Heart left ventricle (tissue), 16 donors: ENCODE measurements around the gene RIOX2. TPM values are rescaled to one million over a fixed set of nuclear protein-coding genes. Genes with fewer than 3 reads are reported as not detected.
A peak's percentile ranks its signal among the peaks of the same experiment; 100 is the strongest.

ENCODE experiments used
- ATAC-seq, 4 donors: fragments of 200-7000 bp; cut with Tn5 transposase; one replicate each; pipeline ENCODE4 v1.9.1; 2020 to 2022; ENCODE audit warnings: moderate library complexity in 4 of 4, mild to moderate bottlenecking in 3 of 4, moderate number of reproducible peaks in 1 of 4
- DNase-seq, 5 donors: peaks; one replicate each; pipeline ENCODE4 v3.0.0-alpha.2; 2020
- H3K27ac ChIP-seq, 12 donors: fragments of 200-600 bp; sonication (generic) in 4 of 12; one replicate each; pipeline versions ENCODE4 v1.5.0 to v1.8.0; 2016 to 2022; ENCODE audit warnings: mild to moderate bottlenecking in 2 of 12
- H3K27me3 ChIP-seq, 9 donors: fragments of 200-600 bp; sonication (generic) in 2 of 9; one replicate each; pipeline versions ENCODE4 v1.5.1 to v1.8.0; 2016 to 2022; ENCODE audit warnings: mild to moderate bottlenecking in 3 of 9
- H3K36me3 ChIP-seq, 9 donors: fragments of 200-600 bp; sonication (generic) in 2 of 9; one replicate each; pipeline versions ENCODE4 v1.5.0 to v1.8.0; 2018 to 2022; ENCODE audit warnings: mild to moderate bottlenecking in 2 of 9
- H3K4me1 ChIP-seq, 12 donors: fragments of 200-600 bp; sonication (generic) in 4 of 12; one replicate each; pipeline versions ENCODE4 v1.5.0 to v1.8.0; 2016 to 2022; ENCODE audit warnings: mild to moderate bottlenecking in 3 of 12
- H3K4me3 ChIP-seq, 12 donors: fragments of 200-600 bp; sonication (generic) in 4 of 12; one replicate each; pipeline versions ENCODE4 v1.5.0 to v1.8.0; 2017 to 2022; ENCODE audit warnings: mild to moderate bottlenecking in 9 of 12, moderate library complexity in 4 of 12
- H3K9me3 ChIP-seq, 12 donors: fragments of 200-600 bp; sonication (generic) in 4 of 12; one replicate each; pipeline versions ENCODE4 v1.5.0 to v1.8.0; 2016 to 2022; ENCODE audit warnings: mild to moderate bottlenecking in 1 of 12
- CTCF ChIP-seq, 12 donors: fragments of 200-600 bp; sonication (generic) in 4 of 12; IDR thresholded peaks; one replicate each; pipeline versions ENCODE4 v1.5.0 to v1.8.0; 2018 to 2022; ENCODE audit warnings: antibody characterized with exemption in 12 of 12, mild to moderate bottlenecking in 5 of 12
- POLR2A ChIP-seq, 2 donors: fragments of 450-650 bp; IDR thresholded peaks; one replicate each; pipeline ENCODE4 v1.6.1; 2017; ENCODE audit warnings: antibody characterized with exemption in 2 of 2, mild to moderate bottlenecking in 2 of 2, moderate library complexity in 2 of 2
- WGBS, 4 donors: extraction: QIAGEN DNeasy Blood & Tissue Kit in 2 of 4; methylation state at CpG; one replicate each; pipeline versions ENCODE4 v1.1.5 to v1.1.7; 2013 to 2018; 5-methylcytosine and 5-hydroxymethylcytosine counted together
- intact Hi-C, 10 donors: fragments of 100-400 bp; cut with DNase I; formaldehyde crosslinking; loops; one replicate each; pipeline versions ENCODE4 v1.11.1 to v1.14.2; 2022
- long read RNA-seq, 3 donors: library from polyadenylated mRNA; unstranded; transcript quantifications; one replicate each; pipeline ENCODE4 v2.0.0, GENCODE V29; 2020 to 2021
- polyA plus RNA-seq, 2 donors: library from polyadenylated mRNA; stranded (reverse); fragments of 200-250 nt; gene quantifications; one replicate each; pipeline ENCODE4 v1.2.3, GENCODE V29; 2013
- total RNA-seq, 9 donors: library from RNA; depleted of rRNA in 2 of 9; stranded (reverse); fragments of >200 nt in 2 of 9; fragmentation: NEBNext Ultra II Directional in 3 of 9; extraction: Animal tissue kit (Norgen Biotek cat#: 25700) in 3 of 9; gene quantifications; one replicate each; pipeline versions ENCODE4 v1.1.0 to v1.2.4, GENCODE V29; 2016 to 2023
- donor health status: ischemic (EF 13 %, LVEDD 7.1; RV severe dilation, severe dysfunction).
- donor health status: healthy with polysubstance abuse.
- donor health status: DM: no; HTN: yes; CAD: no.
- donor health status: DM: no; HTN: no; CAD: no.
- donor health status: ischemic (EF 25% LVEDD 6.9; RV normal size, moderate dysfunction).
- donor health status: ischemic (EF 25% LVEDD 5.7; RV mildly dilated, moderate dysfunction).
- donor health status: healthy.
- donor health status: DM: yes; HTN: yes; CAD: no.
- donor health status: ischemic (EF 35%, LVEDD 5.7; RV mildly dilated, moderate dysfunction).
- donor health status: nonischemic (EF 11% LVEDD 7.7; RV severe dilation, severe dysfunction).
- donor health status: DM: yes; HTN: yes; CAD: no.
- donor health status: PGD.
- donor health status: ischemic (EF 29% LVEDD 5.4; RV normal size, mild dysfunction).
- donor health status: nonischemic (EF 23%, LVEDD 6.1; RV moderate dilation, normal function).

Gene RIOX2
- total RNA-seq (10 to 100 TPM; 10.3 to 15.9 (median 12.1) TPM), polyA plus RNA-seq (10 to 100 TPM in 1 of 2 donors, 1 to 10 TPM in 1; 8.9 to 13.3 TPM)
- long read RNA-seq, donor 1, full-length matches to known transcripts: 16 of 23 reads
- long read RNA-seq, donor 1, partial matches to known transcripts: 1 of 23 reads
- long read RNA-seq, donor 1, other reads (novel, unspliced or antisense): 6 of 23 reads
- long read RNA-seq, donor 2, full-length matches to known transcripts: 55 of 84 reads
- long read RNA-seq, donor 2, partial matches to known transcripts: 10 of 84 reads
- long read RNA-seq, donor 2, other reads (novel, unspliced or antisense): 19 of 84 reads
- long read RNA-seq, donor 3, transcript RIOX2-203 (10 exons, 2,341 nt): major isoform, 13 of 34 reads
- long read RNA-seq, donor 3, partial matches to known transcripts: 3 of 34 reads
- long read RNA-seq, donor 3, other reads (novel, unspliced or antisense): 18 of 34 reads

DNA sequence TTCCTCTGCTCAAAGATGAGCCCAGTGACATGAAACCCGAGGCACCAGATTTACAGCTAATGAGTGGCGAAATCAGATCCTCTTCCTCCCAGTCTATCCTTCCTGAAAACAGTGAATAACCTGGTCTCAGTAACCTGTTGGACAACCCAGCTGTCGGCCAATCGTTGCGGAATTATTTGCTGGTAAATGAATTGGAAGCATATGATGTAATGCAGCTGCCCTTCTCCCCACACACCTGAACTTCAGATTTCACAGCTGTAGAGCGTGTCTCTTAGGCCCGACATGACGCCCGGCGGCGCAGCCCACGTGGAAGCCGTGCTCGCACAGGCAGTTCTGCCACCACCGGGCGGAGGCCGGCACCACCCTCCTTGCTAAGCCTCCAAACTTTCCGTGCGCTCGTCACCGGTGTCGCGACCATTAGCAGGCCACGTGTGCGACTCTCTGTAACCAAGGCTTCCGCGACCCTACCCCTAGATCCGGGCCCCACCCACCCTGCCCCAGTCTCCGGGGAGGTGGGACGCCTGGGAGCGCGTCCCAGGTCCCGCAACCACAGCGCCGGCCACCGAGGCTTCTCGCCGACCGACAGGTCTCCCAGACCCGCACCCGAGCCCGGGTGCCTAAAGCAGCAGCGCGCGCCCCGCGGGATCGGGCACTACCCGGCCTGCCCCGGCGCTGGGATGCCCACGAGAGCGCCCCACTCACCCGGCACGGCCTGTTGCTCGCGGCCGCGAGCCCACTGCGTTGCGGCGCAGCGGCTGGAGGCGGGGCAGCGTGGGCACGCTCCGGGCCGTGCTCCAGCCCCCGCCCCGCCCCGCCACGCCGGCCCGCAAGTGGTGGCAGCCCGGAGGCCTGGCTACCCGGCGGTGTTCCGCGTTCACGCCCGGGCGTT lies at the start of gene RIOX2:
TSS of gene RIOX2 (minus strand) at position 753 of the 889 bp plus-strand sequence. CDS start 4,838 bp downstream, outside the sequence.
- Histone ChIP-seq H3K36me3 (peaks cover 0 to 4% (median 1%) of the 10 kb centered on the region in 9 donors), H3K9me3 (no peaks in the 10 kb centered on the region), H3K27ac (peak within 1 kb of the TSS in 11 of 12 donors; percentile 57 to 88 (median 80)), H3K27me3 (no peaks in the 10 kb centered on the region), H3K4me1 (peaks cover 0 to 25% (median 8%) of the 10 kb centered on the region in 12 donors), H3K4me3 (peak within 1 kb of the TSS; percentile 72 to 94 (median 81))
- ATAC-seq (peak; percentile 80 to 99 (median 96)), DNase-seq (peak; percentile 73 to 88 (median 80))
- TF ChIP-seq CTCF (IDR thresholded peaks at IDR 0.05) (peak in 4 of 12 donors; percentile 14 to 31 (median 26)), POLR2A (IDR thresholded peaks at IDR 0.05) (peak in 1 of 2 donors; percentile 76)
- intact Hi-C loops: loop anchor here in 3 of 10 donors (5.0 kb wide), 3 partner anchors 50 to 180 kb away; partner anchors contain the start of gene CRYBG3 (in 3 of the 3)
- WGBS, 4 donors: 2 to 6% (median 4%) methylated on average over 52 to 82 of the region's 82 CpGs

DNA sequence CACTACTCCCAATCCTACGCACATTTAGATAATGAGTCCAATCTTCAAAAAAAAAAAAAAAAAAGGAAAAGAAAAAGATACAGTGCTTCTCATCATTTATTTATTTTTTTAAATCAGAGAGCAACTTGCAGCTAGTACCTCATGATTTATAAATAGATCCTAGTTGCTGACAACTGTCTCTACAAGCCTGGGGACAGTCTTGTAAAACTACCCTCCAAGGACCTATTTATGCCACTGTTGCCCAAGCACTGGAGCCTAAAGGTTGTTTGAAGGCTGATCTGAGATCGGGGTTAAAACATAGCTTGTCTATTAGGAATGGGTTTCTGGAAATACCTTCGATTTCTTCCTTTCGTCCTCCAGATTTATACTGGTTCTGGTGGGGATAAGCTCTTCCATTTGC lies 48.2 kb upstream of the RIOX2 start:
- 88 to 94% (median 89%) methylated on average over 4 of the region's 4 CpGs for WGBS, 4 donors

GRCh38 chr3:98018301-98018700 lies 46.1 kb upstream of the RIOX2 start:
- ATAC-seq: no peak
- TF ChIP-seq CTCF (IDR thresholded peaks at IDR 0.05) (no peak), POLR2A (IDR thresholded peaks at IDR 0.05) (no peak)
- Histone ChIP-seq H3K27ac (no peak overlapping the region), H3K4me3 (no peak overlapping the region), H3K9me3 (no peaks in the 10 kb centered on the region), H3K27me3 (no peaks in the 10 kb centered on the region), H3K36me3 (no peaks in the 10 kb centered on the region), H3K4me1 (peaks cover 0 to 12% (median 4%) of the 10 kb centered on the region in 12 donors)
- 92 to 93% (median 92%) methylated on average over 4 of the region's 4 CpGs for WGBS, 4 donors
- DNase-seq: no peak
- intact Hi-C loops: no loop called here

More for the DNA sequence above, 48.2 kb upstream of the RIOX2 start:
- Histone ChIP-seq H3K36me3 (no peaks in the 10 kb centered on the region), H3K27me3 (no peaks in the 10 kb centered on the region), H3K27ac (no peak overlapping the region), H3K4me3 (no peak overlapping the region), H3K4me1 (peaks cover 0 to 8% (median 0%) of the 10 kb centered on the region in 12 donors), H3K9me3 (no peaks in the 10 kb centered on the region)
- ATAC-seq (peak in 1 of 4 donors; percentile 45), DNase-seq (no peak)
- TF ChIP-seq POLR2A (IDR thresholded peaks at IDR 0.05): no peak
- TF ChIP-seq CTCF (IDR thresholded peaks at IDR 0.05): no peak
- intact Hi-C loops: loop anchor here in 2 of 10 donors (5.0 kb wide), 3 partner anchors 43 to 1158 kb away; partner anchors contain the start of gene RIOX2 (in 1 of the 2)
